BLaER1 treated with 17β-estradiol and CSF1 and Interleukin-3, amounts not matched to agents 10 nM and 100 nM (cell line): ENCODE results near the gene DDAH2.
A peak's percentile ranks its signal among the peaks of the same experiment; 100 is the strongest.

ENCODE experiments used
- H3K27ac ChIP-seq, 11 experiments: shearing (Covaris generic); formaldehyde crosslinking; 2 replicates each; pipeline ENCODE4 v1.8.1; 2022
- H3K27me3 ChIP-seq, 11 experiments: shearing (Covaris generic); formaldehyde crosslinking; 2 replicates each; pipeline ENCODE4 v1.8.1; 2022
- H3K36me3 ChIP-seq, 11 experiments: shearing (Covaris generic); formaldehyde crosslinking; 2 replicates each; pipeline ENCODE4 v1.8.1; 2022
- H3K4me1 ChIP-seq, 10 experiments: shearing (Covaris generic); formaldehyde crosslinking; 2 replicates each; pipeline ENCODE4 v1.8.1; 2022
- H3K4me2 ChIP-seq, 11 experiments: shearing (Covaris generic); formaldehyde crosslinking; 2 replicates each; pipeline ENCODE4 v1.8.1; 2022
- H3K4me3 ChIP-seq, 10 experiments: shearing (Covaris generic); formaldehyde crosslinking; 2 replicates each; pipeline ENCODE4 v1.8.1; 2022
- H3K9ac ChIP-seq, 11 experiments: shearing (Covaris generic); formaldehyde crosslinking; 2 replicates each; pipeline ENCODE4 v1.8.1; 2022
- H3K9me3 ChIP-seq, 11 experiments: shearing (Covaris generic); formaldehyde crosslinking; replicated peaks in 1 of 11; 2 replicates each; pipeline ENCODE4 v1.8.1; 2022
- H4K20me1 ChIP-seq, 11 experiments: shearing (Covaris generic); formaldehyde crosslinking; 2 replicates each; pipeline ENCODE4 v1.8.1; 2022
- Cebpa-rat ChIP-seq, 11 experiments: shearing (Covaris generic); IDR thresholded peaks; 2 replicates each; pipeline ENCODE4 v1.8.1; 2022

The DDAH2 gene

DNA sequence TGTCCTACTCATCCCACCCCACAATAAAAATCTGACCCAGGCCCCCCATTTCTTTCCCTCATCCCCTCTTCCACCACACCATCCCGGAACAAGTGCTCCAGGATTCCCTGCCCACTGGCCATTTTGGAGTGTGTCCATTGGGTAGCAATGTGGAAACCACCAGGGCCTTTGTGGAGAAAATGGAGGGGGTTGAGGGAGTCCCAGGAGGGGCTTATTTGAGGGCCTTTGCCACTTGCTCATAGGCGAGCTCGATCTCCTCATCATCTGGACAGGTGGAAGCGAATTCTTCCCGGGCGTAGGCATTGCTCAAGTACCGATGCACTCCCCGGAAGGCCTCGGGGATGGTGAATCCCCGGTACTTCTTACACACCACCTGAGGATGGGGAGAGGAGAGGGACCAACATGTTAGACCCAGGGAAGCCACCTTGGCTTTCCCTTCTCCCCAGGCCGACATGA is 1.6 kb upstream of the DDAH2 start:
- peaks cover 26 to 51% (median 44%) of the 10 kb centered on the region in 11 experiments for H4K20me1 ChIP-seq
- H3K9me3 ChIP-seq = 0 out of 22 replicates have a peak, but pooled peaks cover 0 to 3% (median 0%) of the 10 kb centered on the region in 11 experiments
- peak overlapping the region in 10 of 11 experiments; percentile 76 to 91 (median 84); a peak in 15 of 22 replicates for H3K9ac ChIP-seq
- peaks cover 44 to 64% (median 60%) of the 10 kb centered on the region in 11 experiments for H3K36me3 ChIP-seq
- H3K4me1 ChIP-seq = peaks cover 74 to 84% (median 81%) of the 10 kb centered on the region in 10 experiments
- H3K27ac ChIP-seq = peak overlapping the region in 10 of 11 experiments; percentile 79 to 88 (median 84); a peak in 16 of 22 replicates
- H3K4me2 ChIP-seq = peak overlapping the region; percentile 92 to 100 (median 98)
- no peaks in the 10 kb centered on the region for H3K27me3 ChIP-seq
- TF ChIP-seq Cebpa-rat (IDR thresholded peaks at IDR 0.05) = no peak
- peak overlapping the region; percentile 66 to 92 (median 86); a peak in 17 of 20 replicates for H3K4me3 ChIP-seq

DNA sequence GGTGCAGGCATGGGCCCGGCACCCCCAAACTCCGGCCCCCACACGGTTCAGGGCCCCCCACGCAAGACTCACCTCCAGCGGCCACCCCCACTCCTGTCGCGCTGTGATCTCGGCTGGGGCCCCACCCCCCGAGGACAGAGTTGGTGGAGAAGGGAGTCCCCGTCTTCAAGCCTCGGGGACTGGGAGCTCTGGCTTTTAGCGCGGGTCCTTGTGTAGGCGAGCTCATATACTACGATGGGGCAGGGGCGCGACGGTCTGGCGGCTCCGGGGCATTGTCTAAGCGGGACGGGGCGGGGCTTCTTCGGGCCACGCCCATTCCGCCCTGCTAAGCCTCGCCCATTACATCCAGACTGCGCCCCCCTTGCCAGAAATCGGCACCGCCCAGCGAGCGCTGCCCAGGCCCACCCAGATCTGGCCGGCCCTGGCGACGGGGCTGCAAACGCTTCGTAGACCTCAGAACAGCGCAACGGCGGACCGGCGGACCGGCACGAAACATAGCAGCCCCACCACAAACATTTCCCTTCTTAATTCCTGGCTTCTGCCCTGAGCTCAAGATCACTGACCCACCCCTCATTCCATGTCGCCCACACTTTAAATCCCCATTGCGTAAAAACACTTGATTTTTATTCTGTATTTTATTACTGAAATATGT is 1.0 kb upstream of the DDAH2 start:
- Histone ChIP-seq H4K20me1 (peaks cover 26 to 51% (median 44%) of the 10 kb centered on the region in 11 experiments), H3K36me3 (peaks cover 44 to 69% (median 61%) of the 10 kb centered on the region in 11 experiments), H3K4me2 (peak overlapping the region; percentile 92 to 100 (median 98)), H3K9ac (peak overlapping the region; percentile 76 to 91 (median 84)), H3K4me3 (peak overlapping the region; percentile 66 to 92 (median 86)), H3K9me3 (0 out of 22 replicates have a peak, but pooled peaks cover 0 to 3% (median 0%) of the 10 kb centered on the region in 11 experiments), H3K27ac (peak overlapping the region; percentile 79 to 88 (median 84)), H3K27me3 (no peaks in the 10 kb centered on the region), H3K4me1 (peaks cover 79 to 89% (median 86%) of the 10 kb centered on the region in 10 experiments)
- no peak for TF ChIP-seq Cebpa-rat (IDR thresholded peaks at IDR 0.05)

DNA sequence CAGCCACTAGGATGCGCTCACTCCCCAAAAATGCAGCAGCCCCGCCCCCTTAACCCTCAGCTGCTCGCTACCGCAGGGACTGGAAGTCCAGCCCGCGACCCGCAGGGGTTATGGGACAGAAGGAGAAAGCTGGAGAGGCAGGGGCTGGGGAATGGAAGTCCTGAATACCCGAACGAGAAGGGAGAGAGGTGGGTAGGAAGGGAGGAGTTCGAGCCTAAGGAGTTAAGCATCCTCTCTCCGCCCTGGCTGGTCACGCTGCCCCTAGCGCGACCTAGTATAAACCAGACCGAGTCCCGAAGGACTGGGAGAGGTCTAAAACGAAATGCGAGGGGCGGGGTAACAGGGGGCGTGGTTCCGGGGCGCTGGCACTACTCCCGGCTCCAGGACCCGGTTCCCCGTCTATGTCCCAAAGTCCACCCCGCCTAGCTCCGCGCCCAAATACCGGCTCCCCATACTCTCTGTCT is 448 bp upstream of the DDAH2 start:
- Histone ChIP-seq H3K36me3 (peaks cover 43 to 69% (median 62%) of the 10 kb centered on the region in 11 experiments), H3K27me3 (no peaks in the 10 kb centered on the region), H3K4me3 (peak overlapping the region; percentile 66 to 92 (median 86)), H3K4me2 (peak overlapping the region; percentile 92 to 100 (median 98)), H4K20me1 (peaks cover 26 to 51% (median 42%) of the 10 kb centered on the region in 11 experiments), H3K9ac (peak overlapping the region; percentile 76 to 91 (median 84)), H3K4me1 (peaks cover 85 to 94% (median 91%) of the 10 kb centered on the region in 10 experiments), H3K27ac (peak overlapping the region; percentile 79 to 88 (median 84)), H3K9me3 (0 out of 22 replicates have a peak, but pooled peaks cover 0 to 3% (median 0%) of the 10 kb centered on the region in 11 experiments)
- TF ChIP-seq Cebpa-rat (IDR thresholded peaks at IDR 0.05) = no peak

DNA sequence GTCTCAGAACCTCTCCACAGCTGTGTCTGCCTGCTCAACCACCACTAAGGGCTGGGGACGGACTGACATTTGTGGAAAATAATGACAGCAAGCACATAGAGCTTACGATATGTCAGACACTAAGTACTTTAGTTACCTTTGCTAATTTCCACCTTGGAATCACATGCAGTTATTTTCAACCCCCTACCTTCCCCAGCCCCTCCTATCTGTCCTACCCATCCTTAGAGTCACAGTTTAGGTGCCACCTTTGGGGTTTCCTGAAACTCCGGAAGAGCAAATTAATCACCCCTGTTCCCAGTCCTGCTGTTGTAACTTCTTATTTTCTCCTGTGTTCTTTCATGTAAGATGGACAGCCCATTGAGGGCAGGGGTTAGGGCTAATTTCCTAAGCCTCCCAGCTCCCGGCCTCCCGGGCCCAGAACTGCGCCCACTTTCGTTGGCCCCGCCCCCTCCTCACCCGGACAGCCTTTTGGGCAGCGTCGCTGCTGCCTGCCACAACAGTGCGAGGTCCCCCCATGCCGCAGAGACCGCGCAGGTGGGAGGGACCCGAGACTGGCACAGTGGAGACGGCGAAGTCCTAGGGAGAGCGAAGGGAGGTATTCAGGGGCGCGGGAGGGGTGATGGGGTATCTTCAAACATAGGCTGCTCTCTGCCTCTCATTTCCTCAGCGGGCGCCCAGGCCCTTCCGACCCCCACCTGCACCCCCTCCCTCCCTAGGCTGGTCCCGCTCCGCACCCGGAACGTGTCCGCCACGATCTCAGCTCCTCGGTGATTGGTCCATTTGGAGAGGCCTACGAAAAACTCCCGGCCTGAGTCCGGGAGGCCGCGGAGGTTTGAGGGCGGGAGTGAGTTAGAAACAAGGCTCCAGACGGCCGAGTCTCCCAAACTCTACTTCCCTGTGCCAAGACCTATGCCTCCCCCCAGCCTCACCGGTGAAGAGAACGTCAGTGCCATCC is 1.1 kb downstream of the DDAH2 start:
- Histone ChIP-seq H3K4me1 (peaks cover 85 to 94% (median 90%) of the 10 kb centered on the region in 10 experiments), H3K27me3 (no peaks in the 10 kb centered on the region), H3K9ac (peak overlapping the region; percentile 76 to 91 (median 84)), H3K4me3 (peak overlapping the region; percentile 66 to 92 (median 86)), H3K9me3 (0 out of 22 replicates have a peak, but pooled peaks cover 0 to 3% (median 0%) of the 10 kb centered on the region in 11 experiments), H3K4me2 (peak overlapping the region; percentile 92 to 100 (median 98)), H3K27ac (peak overlapping the region; percentile 79 to 88 (median 84)), H3K36me3 (peaks cover 28 to 57% (median 48%) of the 10 kb centered on the region in 11 experiments), H4K20me1 (peaks cover 11 to 37% (median 27%) of the 10 kb centered on the region in 11 experiments; a peak in 20 of 22 replicates)
- TF ChIP-seq Cebpa-rat (IDR thresholded peaks at IDR 0.05) = 0 out of 22 replicates have a peak, but pooled peaks of 1 of the 11 experiments have one; percentile 12

DNA sequence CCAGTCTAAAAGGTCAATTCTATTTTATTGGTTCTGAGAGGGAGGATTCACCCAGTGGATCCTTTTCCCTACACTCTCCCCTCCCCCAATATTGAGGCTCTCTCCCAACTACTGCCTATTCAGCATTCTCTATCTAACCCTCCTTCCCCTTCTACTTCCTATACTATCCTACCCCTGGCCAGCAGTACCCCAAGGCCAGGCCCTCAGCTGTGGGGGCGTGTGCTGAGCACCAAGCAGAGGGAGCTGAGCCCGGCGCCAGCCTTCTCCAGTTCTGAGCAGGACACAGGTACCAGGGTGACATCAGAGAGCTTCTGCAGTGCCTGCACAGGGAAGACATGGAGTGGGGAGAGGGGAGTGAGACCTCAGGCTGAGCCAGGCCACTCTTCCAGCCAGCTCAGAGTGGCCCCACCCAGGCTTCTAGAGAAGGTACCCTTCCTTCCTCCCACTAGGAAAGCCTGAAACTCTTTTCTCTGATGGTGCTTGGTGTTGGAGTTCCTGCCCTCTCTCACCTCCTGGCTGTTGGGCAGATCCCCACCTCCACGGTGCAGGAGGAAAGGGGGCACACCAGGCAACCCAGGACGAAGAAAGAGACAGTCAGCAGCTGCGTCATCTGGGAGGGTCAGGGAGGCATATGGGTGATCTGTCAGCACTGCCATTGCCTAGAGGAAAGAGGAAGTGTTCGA is 1.9 kb downstream of the DDAH2 start:
- H3K4me1 ChIP-seq = peaks cover 77 to 94% (median 90%) of the 10 kb centered on the region in 10 experiments
- H3K4me2 ChIP-seq = peak overlapping the region; percentile 92 to 100 (median 98)
- H3K27ac ChIP-seq = peak overlapping the region; percentile 79 to 88 (median 84)
- H4K20me1 ChIP-seq = peaks cover 5 to 32% (median 20%) of the 10 kb centered on the region in 11 experiments; a peak in 20 of 22 replicates
- H3K4me3 ChIP-seq = peak overlapping the region in 9 of 10 experiments; percentile 21 to 92 (median 49); a peak in 11 of 20 replicates
- 0 out of 22 replicates have a peak, but pooled peaks cover 0 to 3% (median 0%) of the 10 kb centered on the region in 11 experiments for H3K9me3 ChIP-seq
- H3K9ac ChIP-seq = peak overlapping the region; percentile 42 to 91 (median 82)
- no peaks in the 10 kb centered on the region for H3K27me3 ChIP-seq
- peaks cover 20 to 49% (median 40%) of the 10 kb centered on the region in 11 experiments for H3K36me3 ChIP-seq
- TF ChIP-seq Cebpa-rat (IDR thresholded peaks at IDR 0.05) = no peak

DNA sequence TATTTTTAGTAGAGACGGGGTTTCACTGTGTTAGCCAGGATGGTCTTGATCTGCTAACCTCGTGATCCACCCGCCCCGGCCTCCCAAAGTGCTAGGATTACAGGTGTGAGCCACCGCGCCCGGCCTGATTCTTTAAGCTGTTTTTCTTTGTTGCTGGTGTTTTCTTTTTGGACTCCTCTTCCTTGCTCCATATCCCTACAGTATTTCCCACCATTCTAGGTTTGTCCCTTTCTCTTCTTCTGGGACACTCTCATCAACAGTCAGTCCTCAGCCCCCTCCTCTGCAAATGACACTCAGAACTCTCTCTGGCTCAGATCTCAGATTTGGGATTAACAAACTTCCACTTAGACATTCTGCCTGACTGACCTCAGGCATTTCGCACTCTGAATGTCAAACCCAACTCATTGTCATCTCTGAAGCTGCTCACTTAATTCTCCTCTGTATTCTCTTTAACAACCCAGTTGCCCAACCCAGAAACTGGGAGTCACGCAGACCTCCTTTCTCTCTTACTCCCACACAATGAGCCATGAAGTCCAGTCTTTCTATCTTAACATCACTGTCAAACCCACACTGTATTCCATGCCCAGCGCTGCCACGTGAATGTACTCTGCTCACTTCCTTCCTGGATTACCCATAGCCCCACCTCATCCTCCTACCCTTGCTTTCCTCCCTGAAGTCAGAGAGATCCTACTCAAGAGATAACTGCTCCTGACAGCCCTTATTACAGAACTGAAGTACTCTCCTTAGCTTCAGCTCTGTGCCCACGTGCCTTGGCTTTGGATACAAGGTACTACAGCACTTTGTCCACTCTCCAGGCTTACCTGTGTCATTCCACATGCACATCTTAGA is 3.4 kb downstream of the DDAH2 start:
- 0 out of 20 replicates have a peak overlapping the region, but pooled peaks of 1 of the 10 experiments have one; percentile 18 for H3K4me3 ChIP-seq
- peaks cover 63 to 94% (median 85%) of the 10 kb centered on the region in 10 experiments for H3K4me1 ChIP-seq
- 0 out of 22 replicates have a peak, but pooled peaks cover 0 to 3% (median 0%) of the 10 kb centered on the region in 11 experiments for H3K9me3 ChIP-seq
- H3K9ac ChIP-seq = peak overlapping the region in 9 of 11 experiments; percentile 6 to 48 (median 29); a peak in 9 of 22 replicates
- H4K20me1 ChIP-seq = peaks cover 0 to 24% (median 6%) of the 10 kb centered on the region in 11 experiments; a peak in 18 of 22 replicates
- H3K27ac ChIP-seq = peak overlapping the region; percentile 1 to 88 (median 84); a peak in 17 of 22 replicates
- peaks cover 5 to 35% (median 25%) of the 10 kb centered on the region in 11 experiments; a peak in 21 of 22 replicates for H3K36me3 ChIP-seq
- H3K27me3 ChIP-seq = no peaks in the 10 kb centered on the region
- H3K4me2 ChIP-seq = peak overlapping the region; percentile 92 to 100 (median 98)
- no peak for TF ChIP-seq Cebpa-rat (IDR thresholded peaks at IDR 0.05)
